Astrocyte (in vitro differentiated cells and primary cell): Measurements from ENCODE around the gene ROR2. TPM values are rescaled to one million over a fixed set of nuclear protein-coding genes. Genes with fewer than 3 reads are reported as not detected.

Source experiments
- DNase-seq: peaks from one replicate; pipeline ENCODE4 v3.0.0-alpha.2; 2010; ENCODE audit warnings: low read depth
- FAIRE-seq: peaks from 2 replicates; lab custom pipeline; 2011; peaks lifted over from hg19 to GRCh38; lab: Jason Lieb, UNC
- H2AFZ ChIP-seq: 2 replicates; pipeline ENCODE4 v1.6.0; 2012; ENCODE audit warnings: low read depth, low read length, inconsistent platforms
- H3K27ac ChIP-seq: 2 replicates; pipeline ENCODE4 v1.5.1; 2011; ENCODE audit warnings: low read depth, low read length, inconsistent platforms
- H3K27me3 ChIP-seq: 2 replicates; pipeline ENCODE4 v1.6.0; 2011; ENCODE audit warnings: low read length, inconsistent platforms; ENCODE audit not compliant: insufficient read depth
- H3K36me3 ChIP-seq: 2 replicates; pipeline ENCODE4 v1.5.1; 2011; ENCODE audit warnings: low read length, inconsistent platforms; ENCODE audit not compliant: insufficient read depth
- H3K4me1 ChIP-seq: 2 replicates; pipeline ENCODE4 v1.5.1; 2011; ENCODE audit warnings: low read length, inconsistent platforms; ENCODE audit not compliant: insufficient read depth
- H3K4me2 ChIP-seq: 2 replicates; pipeline ENCODE4 v1.6.0; 2012; ENCODE audit warnings: low read length, inconsistent platforms
- H3K4me3 ChIP-seq: 2 replicates; pipeline ENCODE4 v1.5.1; 2011; ENCODE audit warnings: low read depth, mild to moderate bottlenecking, low read length, inconsistent platforms; ENCODE audit not compliant: insufficient read depth
- H3K79me2 ChIP-seq: 2 replicates; pipeline ENCODE4 v1.6.0; 2012; ENCODE audit warnings: mild to moderate bottlenecking, low read length, inconsistent platforms; ENCODE audit not compliant: insufficient read depth
- H3K9ac ChIP-seq: 2 replicates; pipeline ENCODE4 v1.6.0; 2012; ENCODE audit warnings: mild to moderate bottlenecking, low read length, inconsistent platforms
- H3K9me3 ChIP-seq: 2 replicates; pipeline ENCODE4 v1.5.1; 2012; ENCODE audit warnings: low read depth, mild to moderate bottlenecking, low read length, inconsistent platforms; ENCODE audit not compliant: insufficient read depth
- H4K20me1 ChIP-seq: 2 replicates; pipeline ENCODE4 v1.6.0; 2012; ENCODE audit warnings: low read length, inconsistent platforms; ENCODE audit not compliant: insufficient read depth
- H3K27ac Mint-ChIP-seq: one replicate; pipeline ENCODE4 v1.8.0; 2021; ENCODE audit warnings: mild to moderate bottlenecking, mixed read lengths; ENCODE audit not compliant: unreplicated experiment
- H3K27me3 Mint-ChIP-seq: one replicate; pipeline ENCODE4 v1.8.0; 2021; ENCODE audit warnings: low read depth, mixed read lengths; ENCODE audit not compliant: unreplicated experiment
- H3K36me3 Mint-ChIP-seq: one replicate; pipeline ENCODE4 v1.8.0; 2021; ENCODE audit warnings: low read depth, mixed read lengths; ENCODE audit not compliant: unreplicated experiment
- H3K4me1 Mint-ChIP-seq: one replicate; pipeline ENCODE4 v1.8.0; 2021; ENCODE audit warnings: low read depth, mixed read lengths; ENCODE audit not compliant: unreplicated experiment
- H3K4me3 Mint-ChIP-seq: one replicate; pipeline ENCODE4 v1.8.0; 2021; ENCODE audit warnings: mild to moderate bottlenecking, moderate library complexity, mixed read lengths; ENCODE audit not compliant: unreplicated experiment
- H3K9me3 Mint-ChIP-seq: one replicate; pipeline ENCODE4 v1.8.0; 2021; ENCODE audit warnings: mild to moderate bottlenecking, mixed read lengths; ENCODE audit not compliant: unreplicated experiment
- CTCF ChIP-seq: IDR thresholded peaks from 2 replicates; pipeline ENCODE4 v1.5.1; 2011; ENCODE audit warnings: low read depth, mild to moderate bottlenecking, inconsistent platforms, low read length, moderate library complexity; ENCODE audit not compliant: insufficient read depth
- EZH2 ChIP-seq: IDR thresholded peaks from 2 replicates; pipeline ENCODE4 v1.6.1; 2012; ENCODE audit warnings: mild to moderate bottlenecking, low read length, inconsistent platforms; ENCODE audit not compliant: insufficient read depth
- total RNA-seq: library from RNA; stranded (reverse); gene quantifications from 2 replicates; pipeline ENCODE4 v1.2.1, GENCODE V29; 2021

Gene ROR2
- total RNA-seq, 1 donor from 2014 or later = 4.9 TPM

GRCh38 chr9:91856419-91856818 is 93.6 kb downstream of the ROR2 start:
- Histone ChIP-seq H3K4me1 (peaks cover 5% of the 10 kb centered on the region), H3K27ac (no peak overlapping the region), H3K36me3 (no peaks in the 10 kb centered on the region), H3K27me3 (no peaks in the 10 kb centered on the region), H3K4me2 (no peak overlapping the region), H3K9ac (no peak overlapping the region), H4K20me1 (no peaks in the 10 kb centered on the region), H3K79me2 (no peaks in the 10 kb centered on the region), H3K4me3 (no peak overlapping the region), H3K9me3 (peaks cover 3% of the 10 kb centered on the region), H2AFZ (no peak overlapping the region)
- Mint-ChIP-seq H3K9me3 (no peaks in the 10 kb centered on the region), H3K36me3 (peaks cover 4% of the 10 kb centered on the region), H3K27ac (no peak overlapping the region), H3K27me3 (peaks cover 4% of the 10 kb centered on the region), H3K4me1 (peaks cover 7% of the 10 kb centered on the region), H3K4me3 (no peak overlapping the region)
- FAIRE-seq (no peak), DNase-seq (no peak)
- TF ChIP-seq EZH2 (no peak), CTCF (no peak)

GRCh38 chr9:91855196-91855595 is 94.8 kb downstream of the ROR2 start:
- Histone ChIP-seq H3K27ac (no peak overlapping the region), H3K4me3 (no peak overlapping the region), H3K4me1 (peaks cover 5% of the 10 kb centered on the region), H3K27me3 (no peaks in the 10 kb centered on the region), H3K79me2 (no peaks in the 10 kb centered on the region), H3K36me3 (no peaks in the 10 kb centered on the region), H3K9me3 (peaks cover 1% of the 10 kb centered on the region), H2AFZ (no peak overlapping the region), H3K4me2 (no peak overlapping the region), H4K20me1 (no peaks in the 10 kb centered on the region), H3K9ac (no peak overlapping the region)
- Mint-ChIP-seq H3K36me3 (peaks cover 2% of the 10 kb centered on the region), H3K4me1 (peaks cover 7% of the 10 kb centered on the region), H3K27me3 (peaks cover 4% of the 10 kb centered on the region), H3K4me3 (no peak overlapping the region), H3K9me3 (no peaks in the 10 kb centered on the region), H3K27ac (no peak overlapping the region)
- TF ChIP-seq CTCF = no peak
- TF ChIP-seq EZH2 = no peak
- DNase-seq (no peak), FAIRE-seq (no peak)

GRCh38 chr9:91852801-91853347 is 97.2 kb downstream of the ROR2 start:
- no peaks in the 10 kb centered on the region for H3K27me3 ChIP-seq
- TF ChIP-seq CTCF = no peak
- TF ChIP-seq EZH2 = no peak
- H3K9me3 ChIP-seq = no peaks in the 10 kb centered on the region
- H3K27me3 Mint-ChIP-seq = peaks cover 4% of the 10 kb centered on the region
- H3K4me1 ChIP-seq = peaks cover 5% of the 10 kb centered on the region
- no peak overlapping the region for H3K27ac Mint-ChIP-seq
- no peak overlapping the region for H3K4me3 ChIP-seq
- no peaks in the 10 kb centered on the region for H4K20me1 ChIP-seq
- H3K9ac ChIP-seq = no peak overlapping the region
- no peaks in the 10 kb centered on the region for H3K9me3 Mint-ChIP-seq
- H3K79me2 ChIP-seq = no peaks in the 10 kb centered on the region
- no peak for FAIRE-seq
- peaks cover 2% of the 10 kb centered on the region for H3K36me3 Mint-ChIP-seq
- H3K4me2 ChIP-seq = no peak overlapping the region
- no peak for DNase-seq
- no peak overlapping the region for H3K27ac ChIP-seq
- H3K4me3 Mint-ChIP-seq = no peak overlapping the region
- H2AFZ ChIP-seq = no peak overlapping the region
- no peaks in the 10 kb centered on the region for H3K36me3 ChIP-seq
- H3K4me1 Mint-ChIP-seq = peaks cover 7% of the 10 kb centered on the region
